Activated naive CD4-positive, alpha-beta T cell treated with anti-CD3 and anti-CD28 coated beads for 36 hours (primary cell): ENCODE results near the gene TRIM51G. TPM values are rescaled to one million over a fixed set of nuclear protein-coding genes. Genes with fewer than 3 reads are reported as not detected.
"Not testable (repeated sequence)": the region's sequence is repeated elsewhere in the genome, so short reads cannot be mapped to it uniquely, and the experiment has no call there.

Experiments used
- CTCF ChIA-PET: fragments of 350-600 bp; sonication (Branson Sonifier 250); formaldehyde crosslinking; loops from one replicate; lab custom pipeline; 2021; ENCODE audit warnings: antibody characterized with exemption; lab: Charles Lee
- DNase-seq: peaks from one replicate; pipeline ENCODE4 v3.0.0-alpha.2; 2020
- H3K27ac Mint-ChIP-seq: one replicate; pipeline ENCODE4 v1.8.0; 2021; ENCODE audit warnings: mild to moderate bottlenecking, mixed read lengths
- H3K27me3 Mint-ChIP-seq: one replicate; pipeline ENCODE4 v1.8.0; 2021; ENCODE audit warnings: low read depth, mixed read lengths
- H3K36me3 Mint-ChIP-seq: one replicate; pipeline ENCODE4 v1.8.0; 2021; ENCODE audit warnings: low read depth, mixed read lengths
- H3K4me1 Mint-ChIP-seq: one replicate; pipeline ENCODE4 v1.8.0; 2021; ENCODE audit warnings: low read depth, mixed read lengths
- H3K4me3 Mint-ChIP-seq: one replicate; pipeline ENCODE4 v1.8.0; 2021; ENCODE audit warnings: mild to moderate bottlenecking, moderate library complexity, mixed read lengths
- H3K9me3 Mint-ChIP-seq: one replicate; pipeline ENCODE4 v1.8.0; 2021; ENCODE audit warnings: mixed read lengths
- intact Hi-C: fragments of 100-400 bp; cut with micrococcal nuclease; formaldehyde crosslinking; loops from one replicate; pipeline ENCODE4 v1.15.1; 2023
- total RNA-seq, 2 experiments: library from RNA; stranded (reverse); gene quantifications; one replicate each; pipeline ENCODE4 v1.2.3, GENCODE V29; 2021

The TRIM51G gene
- not detected for total RNA-seq

- intact Hi-C loops, H3K4me3 Mint-ChIP-seq, DNase-seq, H3K27me3 Mint-ChIP-seq, H3K27ac Mint-ChIP-seq, H3K9me3 Mint-ChIP-seq, H3K4me1 Mint-ChIP-seq, CTCF ChIA-PET, H3K36me3 Mint-ChIP-seq: not testable (repeated sequence)
Observed at GRCh38 chr11:48983785-48984184, at the start of gene TRIM51G. TSS of gene TRIM51G (minus strand) at chr11:48983885. CDS start at chr11:48981695, 2,190 bp downstream.

GRCh38 chr11:49028523-49028922 is 44.8 kb upstream of the TRIM51G start, which contains the start of gene TRIM49B:
TSS of gene TRIM49B (plus strand) at chr11:49028823. CDS start at chr11:49031600, 2,777 bp downstream.
- H3K4me1 Mint-ChIP-seq, H3K27ac Mint-ChIP-seq, CTCF ChIA-PET, H3K9me3 Mint-ChIP-seq, intact Hi-C loops, DNase-seq, H3K36me3 Mint-ChIP-seq, H3K4me3 Mint-ChIP-seq, H3K27me3 Mint-ChIP-seq: not testable (repeated sequence)

GRCh38 chr11:48968592-48968991 is 15.1 kb downstream of the TRIM51G start:
- DNase-seq, H3K36me3 Mint-ChIP-seq, CTCF ChIA-PET, H3K9me3 Mint-ChIP-seq, H3K4me3 Mint-ChIP-seq, H3K27me3 Mint-ChIP-seq, H3K4me1 Mint-ChIP-seq, H3K27ac Mint-ChIP-seq, intact Hi-C loops: not testable (repeated sequence)

GRCh38 chr11:48955315-48956049 is 28.2 kb downstream of the TRIM51G start:
- CTCF ChIA-PET, DNase-seq, H3K27ac Mint-ChIP-seq, H3K4me3 Mint-ChIP-seq, intact Hi-C loops, H3K27me3 Mint-ChIP-seq, H3K36me3 Mint-ChIP-seq, H3K4me1 Mint-ChIP-seq, H3K9me3 Mint-ChIP-seq: not testable (repeated sequence)

GRCh38 chr11:48945796-48946195 is 37.9 kb downstream of the TRIM51G start:
- intact Hi-C loops, DNase-seq, H3K27ac Mint-ChIP-seq, H3K27me3 Mint-ChIP-seq, H3K36me3 Mint-ChIP-seq, H3K9me3 Mint-ChIP-seq, CTCF ChIA-PET, H3K4me1 Mint-ChIP-seq, H3K4me3 Mint-ChIP-seq: not testable (repeated sequence)

Other genes starting within 250 kb of the TRIM51G start
- gene TRIM49B, start 44.9 kb upstream of the TRIM51G start, total RNA-seq = not detected
- gene TRIM64C, start 75.2 kb upstream of the TRIM51G start, total RNA-seq = not detected
- gene FOLH1, start 224.7 kb upstream of the TRIM51G start, total RNA-seq = not detected